Right atrium auricular region (tissue), 2 donors: Measurements from ENCODE around the gene SMYD3. TPM values are rescaled to one million over a fixed set of nuclear protein-coding genes. Genes with fewer than 3 reads are reported as not detected.
"Not testable (repeated sequence)": the region's sequence is repeated elsewhere in the genome, so short reads cannot be mapped to it uniquely, and the experiment has no call there.

Source experiments
- DNase-seq: peaks from one replicate; pipeline ENCODE4 v3.0.0-alpha.2; 2019; ENCODE audit warnings: low spot score
- H3K27ac ChIP-seq, 2 donors: fragments of 200-600 bp; sonication (generic); 1 replicate in 1 of 2; 2 replicates in 1 of 2; pipeline ENCODE4 v1.5.1; 2016 to 2019
- H3K27me3 ChIP-seq, 2 donors: fragments of 200-600 bp; sonication (generic); one replicate each; pipeline versions ENCODE4 v1.5.1 to v1.6.0; 2017 to 2019
- H3K36me3 ChIP-seq: fragments of 200-600 bp; sonication (generic); one replicate; pipeline ENCODE4 v1.5.1; 2016
- H3K4me1 ChIP-seq, 2 donors: fragments of 200-600 bp; sonication (generic); one replicate each; pipeline versions ENCODE4 v1.5.1 to v1.6.0; 2017 to 2019
- H3K4me3 ChIP-seq, 2 donors: fragments of 200-600 bp; sonication (generic); 1 replicate in 1 of 2; 2 replicates in 1 of 2; pipeline ENCODE4 v1.5.1; 2017 to 2019; ENCODE audit warnings: mild to moderate bottlenecking in 1 of 2, moderate library complexity in 1 of 2
- H3K9me3 ChIP-seq, 2 donors: fragments of 200-600 bp; sonication (generic); one replicate each; pipeline ENCODE4 v1.5.1; 2019
- total RNA-seq, 2 donors: library from RNA; depleted of rRNA; stranded (reverse); fragments of >200 nt; gene quantifications; one replicate each; pipeline ENCODE4 v1.1.0, GENCODE V29; 2016
- TF ChIP-seq, protein P1 (sequence below), 2 donors: fragments of 200-600 bp; sonication (generic); IDR thresholded peaks; one replicate each; pipeline ENCODE4 v1.5.1; 2019; ENCODE audit warnings: antibody characterized with exemption in 2 of 2

SMYD3 gene
- total RNA-seq, 2 donors from 2014 or later, result 7.9 to 8.5 TPM

DNA sequence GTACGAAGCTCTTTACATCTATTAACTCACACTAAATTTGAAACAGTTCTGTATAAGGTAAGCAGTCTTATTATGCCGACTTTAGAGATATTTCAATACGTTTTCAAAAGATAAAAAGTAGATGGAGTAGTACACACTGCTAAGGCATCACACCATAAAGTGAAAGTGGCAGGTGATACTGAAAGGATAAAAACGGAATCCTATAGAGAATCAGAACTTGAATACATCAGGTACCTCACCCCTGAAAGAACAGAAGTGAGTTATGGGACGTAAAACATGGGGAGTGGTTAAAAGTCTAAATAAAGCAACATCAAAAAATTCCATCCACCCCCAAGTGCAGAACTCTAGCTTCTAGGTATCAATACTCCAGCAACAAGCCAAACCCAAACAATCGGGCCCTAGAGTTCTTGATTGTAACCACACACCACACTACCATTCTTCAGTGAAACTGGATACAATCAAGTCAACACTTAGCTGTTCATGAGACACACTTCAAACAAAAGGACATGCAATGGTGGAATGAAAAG is 142.6 kb downstream of the SMYD3 start:
- TF ChIP-seq, protein P1, sequence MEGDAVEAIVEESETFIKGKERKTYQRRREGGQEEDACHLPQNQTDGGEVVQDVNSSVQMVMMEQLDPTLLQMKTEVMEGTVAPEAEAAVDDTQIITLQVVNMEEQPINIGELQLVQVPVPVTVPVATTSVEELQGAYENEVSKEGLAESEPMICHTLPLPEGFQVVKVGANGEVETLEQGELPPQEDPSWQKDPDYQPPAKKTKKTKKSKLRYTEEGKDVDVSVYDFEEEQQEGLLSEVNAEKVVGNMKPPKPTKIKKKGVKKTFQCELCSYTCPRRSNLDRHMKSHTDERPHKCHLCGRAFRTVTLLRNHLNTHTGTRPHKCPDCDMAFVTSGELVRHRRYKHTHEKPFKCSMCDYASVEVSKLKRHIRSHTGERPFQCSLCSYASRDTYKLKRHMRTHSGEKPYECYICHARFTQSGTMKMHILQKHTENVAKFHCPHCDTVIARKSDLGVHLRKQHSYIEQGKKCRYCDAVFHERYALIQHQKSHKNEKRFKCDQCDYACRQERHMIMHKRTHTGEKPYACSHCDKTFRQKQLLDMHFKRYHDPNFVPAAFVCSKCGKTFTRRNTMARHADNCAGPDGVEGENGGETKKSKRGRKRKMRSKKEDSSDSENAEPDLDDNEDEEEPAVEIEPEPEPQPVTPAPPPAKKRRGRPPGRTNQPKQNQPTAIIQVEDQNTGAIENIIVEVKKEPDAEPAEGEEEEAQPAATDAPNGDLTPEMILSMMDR (IDR thresholded peaks at IDR 0.05), result no peak

DNA sequence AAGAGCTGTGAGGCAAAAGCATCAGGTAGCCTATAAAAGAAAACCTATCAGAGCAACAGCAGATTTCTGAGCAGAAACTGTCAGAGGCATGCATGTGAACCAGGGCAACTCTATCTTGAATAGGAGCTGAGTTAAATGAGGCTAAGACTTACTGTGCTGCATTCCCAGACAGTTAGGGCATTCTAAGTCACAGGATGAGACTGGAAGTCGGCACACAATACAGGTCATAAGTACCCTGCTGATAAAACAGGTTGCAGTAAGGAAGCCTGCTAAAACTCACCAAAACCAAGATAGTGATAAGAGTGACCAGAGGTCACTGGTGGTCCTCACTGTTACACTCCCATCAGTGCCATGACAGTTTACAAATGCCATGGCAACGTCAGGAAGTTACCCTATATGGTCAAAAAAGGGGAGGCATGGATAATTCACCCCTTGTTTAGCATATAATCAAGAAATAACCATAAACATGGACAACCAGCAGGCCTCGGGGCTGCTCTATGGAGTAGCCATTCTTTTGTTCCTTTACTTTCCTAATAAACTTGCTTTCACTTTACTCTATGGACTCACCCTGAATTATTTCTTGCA is 150.0 kb downstream of the SMYD3 start:
- DNase-seq, H3K4me1 ChIP-seq, H3K27ac ChIP-seq, H3K36me3 ChIP-seq, H3K27me3 ChIP-seq, H3K4me3 ChIP-seq: not testable (repeated sequence)
- peaks cover 0 to 14% of the 10 kb centered on the region in 2 donors for H3K9me3 ChIP-seq

More for the DNA sequence above, 142.6 kb downstream of the SMYD3 start:
- DNase-seq, result no peak
- Histone ChIP-seq H3K27ac (no peak overlapping the region), H3K36me3 (no peaks in the 10 kb centered on the region), H3K4me3 (no peak overlapping the region), H3K27me3 (no peaks in the 10 kb centered on the region), H3K9me3 (no peaks in the 10 kb centered on the region), H3K4me1 (no peaks in the 10 kb centered on the region)

DNA sequence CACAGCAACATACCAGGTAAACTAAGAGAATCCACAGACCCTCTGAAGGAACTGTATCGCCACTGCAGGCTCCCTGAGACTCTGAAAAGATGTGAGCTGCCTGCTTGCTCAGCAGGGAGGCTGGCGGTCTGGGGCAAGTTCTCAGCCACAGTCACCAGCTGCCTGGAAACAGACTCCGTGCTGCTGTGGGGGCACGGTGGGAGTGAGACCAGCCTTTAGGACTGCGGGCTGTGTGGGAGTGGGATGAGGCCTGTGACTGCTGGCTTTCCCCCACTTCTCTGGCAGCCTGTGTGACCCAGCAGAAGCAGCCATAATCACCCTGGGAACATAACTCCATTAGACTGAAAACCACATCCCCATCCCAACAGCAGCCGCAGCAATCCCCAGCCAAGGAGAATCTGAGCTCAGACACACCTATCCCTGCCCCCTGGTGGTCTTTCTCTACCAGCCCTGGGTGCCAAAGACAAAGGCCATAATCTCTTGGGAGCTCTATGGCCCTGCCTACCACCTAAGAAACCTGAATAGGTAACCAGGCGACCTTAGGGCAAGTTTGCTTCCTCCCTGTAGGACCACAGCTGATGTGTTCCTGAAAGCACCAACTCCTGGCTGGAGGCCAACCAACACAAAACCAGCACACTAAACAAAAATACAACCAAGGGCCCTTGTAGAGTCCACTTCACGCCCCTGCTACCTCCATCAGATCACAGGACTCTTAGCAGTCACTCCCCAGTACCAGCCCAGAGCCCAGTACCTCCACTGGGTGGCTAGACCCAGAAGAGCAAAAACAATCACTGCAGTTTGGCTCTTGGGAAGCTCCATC is 151.5 kb downstream of the SMYD3 start:
- no peak for DNase-seq

DNA sequence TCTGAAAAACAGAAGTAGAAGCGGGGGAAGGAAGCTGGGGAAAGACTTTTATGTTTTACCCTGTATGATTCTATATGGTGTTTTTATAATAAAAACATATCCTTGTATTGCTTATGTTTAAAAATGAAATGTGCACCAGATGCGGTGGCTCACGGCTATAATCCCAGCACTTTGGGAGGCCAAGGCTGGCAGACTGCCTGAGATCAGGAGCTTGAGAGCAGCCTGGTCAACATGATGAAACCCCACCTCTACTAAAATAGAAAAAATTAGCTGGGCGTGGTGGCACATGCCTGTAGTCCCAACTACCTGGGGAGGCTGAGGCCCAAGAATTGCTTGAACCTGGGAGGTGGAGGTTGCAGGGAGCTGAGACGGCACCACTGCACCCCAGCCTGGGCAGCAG is 155.4 kb downstream of the SMYD3 start:
- TF ChIP-seq, protein P1 (IDR thresholded peaks at IDR 0.05), result no peak
- H3K27me3 ChIP-seq, result no peaks in the 10 kb centered on the region
- no peaks in the 10 kb centered on the region for H3K36me3 ChIP-seq
- H3K4me3 ChIP-seq, result no peak overlapping the region
- no peak for DNase-seq
- H3K4me1 ChIP-seq, result peaks cover 0 to 12% of the 10 kb centered on the region in 2 donors
- H3K27ac ChIP-seq, result peak overlapping the region in 1 of 2 donors; percentile 48
- H3K9me3 ChIP-seq, result peaks cover 0 to under 1% of the 10 kb centered on the region in 2 donors

More for the DNA sequence above, 151.5 kb downstream of the SMYD3 start:
- TF ChIP-seq, protein P1 (IDR thresholded peaks at IDR 0.05), result no peak
- no peaks in the 10 kb centered on the region for H3K36me3 ChIP-seq
- H3K27me3 ChIP-seq, result no peaks in the 10 kb centered on the region
- H3K4me1 ChIP-seq, result peaks cover 0 to 8% of the 10 kb centered on the region in 2 donors
- H3K9me3 ChIP-seq, result peaks cover 0 to 14% of the 10 kb centered on the region in 2 donors
- no peak overlapping the region for H3K27ac ChIP-seq
- no peak overlapping the region for H3K4me3 ChIP-seq

DNA sequence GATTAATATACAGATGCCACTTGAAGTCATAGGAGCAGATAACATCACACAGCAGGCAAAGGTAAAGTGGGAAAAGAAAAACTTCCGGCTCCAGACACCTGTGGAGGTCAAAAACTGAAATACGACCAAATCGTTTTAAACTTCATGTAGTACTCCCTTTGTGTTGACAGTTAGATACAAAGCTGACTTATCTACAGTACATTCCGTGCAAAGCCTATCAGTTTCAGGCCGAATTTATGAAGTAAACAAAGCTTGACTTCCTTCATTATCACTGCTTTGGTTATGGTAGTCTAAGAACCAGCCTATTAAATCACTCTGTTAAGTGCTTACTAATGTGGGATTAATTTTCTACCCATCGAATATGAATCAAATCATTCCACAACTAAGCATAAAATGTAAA is 156.3 kb downstream of the SMYD3 start:
- Histone ChIP-seq H3K27ac (peak overlapping the region in 1 of 2 donors; percentile 48), H3K36me3 (no peaks in the 10 kb centered on the region), H3K4me3 (no peak overlapping the region), H3K9me3 (no peaks in the 10 kb centered on the region), H3K4me1 (peaks cover 0 to 12% of the 10 kb centered on the region in 2 donors), H3K27me3 (no peaks in the 10 kb centered on the region)
- DNase-seq, result no peak
- TF ChIP-seq, protein P1 (IDR thresholded peaks at IDR 0.05), result no peak

DNA sequence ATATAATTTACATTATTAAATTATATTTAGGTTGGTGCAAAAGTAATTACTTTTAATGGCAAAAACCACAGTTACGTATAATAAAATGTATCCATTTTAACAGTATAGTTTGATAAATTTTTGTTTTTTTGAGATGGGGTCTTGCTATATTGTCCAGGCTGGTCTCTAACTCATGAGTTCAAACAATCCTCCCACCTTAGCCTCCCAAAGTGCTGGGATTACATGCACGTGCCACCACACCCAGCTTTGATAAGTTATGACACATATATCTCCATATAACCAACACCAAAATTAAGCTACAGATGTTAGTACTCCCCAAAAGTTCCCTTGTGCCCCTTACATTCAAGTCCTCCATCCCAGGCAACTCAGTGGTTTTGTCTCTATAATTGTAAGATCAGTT is 163.1 kb downstream of the SMYD3 start:
- Histone ChIP-seq H3K27me3 (no peaks in the 10 kb centered on the region), H3K9me3 (no peaks in the 10 kb centered on the region), H3K4me1 (no peaks in the 10 kb centered on the region), H3K27ac (no peak overlapping the region), H3K36me3 (no peaks in the 10 kb centered on the region), H3K4me3 (no peak overlapping the region)
- TF ChIP-seq, protein P1 (IDR thresholded peaks at IDR 0.05), result no peak
- DNase-seq, result no peak
